IPS DF 19.7 (cell line): Measurements from ENCODE around the gene KLHL17.

Source experiments
- DNase-seq: peaks from one replicate; pipeline ENCODE4 v3.0.0-alpha.2; 2013; ENCODE audit warnings: low read depth, low spot score

The KLHL17 gene

DNA sequence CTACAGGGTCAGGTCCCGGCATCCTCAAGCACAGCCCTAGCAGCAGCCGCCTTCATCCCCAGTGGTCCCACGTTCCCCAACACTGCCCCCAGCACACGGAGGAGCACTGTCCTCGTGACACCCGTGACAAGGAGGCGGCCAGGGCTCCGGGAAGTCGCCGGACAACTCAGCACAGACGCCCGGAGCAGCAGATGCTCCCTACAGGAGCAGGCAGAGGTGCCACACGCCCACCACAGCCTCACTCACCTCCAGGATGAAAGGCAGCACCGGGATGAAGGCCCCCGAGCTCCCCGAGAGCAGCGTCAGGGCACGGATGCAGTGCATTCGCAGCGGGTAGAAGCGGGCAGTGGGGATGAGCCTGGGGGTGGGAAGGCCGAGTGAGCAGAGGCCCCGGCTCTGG is 9.5 kb upstream of the KLHL17 start:
- DNase-seq, result no peak

DNA sequence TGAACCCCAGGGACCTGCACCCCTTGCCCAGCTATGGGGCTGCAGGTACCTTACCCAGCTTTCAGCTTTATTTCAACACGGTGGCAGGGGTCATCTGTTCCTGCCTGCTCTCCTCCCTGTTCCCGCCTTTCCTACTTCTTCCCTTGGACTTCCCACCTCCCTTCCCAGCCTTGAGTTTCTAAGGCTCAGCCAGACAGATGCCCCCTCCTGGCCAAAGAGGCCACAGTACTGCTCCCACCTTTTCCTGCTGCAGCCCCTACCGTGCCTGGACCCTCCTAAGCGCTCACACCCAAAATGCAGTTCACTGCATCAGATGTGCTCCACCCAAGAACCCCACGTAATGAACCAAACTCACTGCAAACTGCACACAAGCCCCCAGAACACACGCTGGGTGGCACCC is 9.0 kb upstream of the KLHL17 start:
- DNase-seq, result no peak

DNA sequence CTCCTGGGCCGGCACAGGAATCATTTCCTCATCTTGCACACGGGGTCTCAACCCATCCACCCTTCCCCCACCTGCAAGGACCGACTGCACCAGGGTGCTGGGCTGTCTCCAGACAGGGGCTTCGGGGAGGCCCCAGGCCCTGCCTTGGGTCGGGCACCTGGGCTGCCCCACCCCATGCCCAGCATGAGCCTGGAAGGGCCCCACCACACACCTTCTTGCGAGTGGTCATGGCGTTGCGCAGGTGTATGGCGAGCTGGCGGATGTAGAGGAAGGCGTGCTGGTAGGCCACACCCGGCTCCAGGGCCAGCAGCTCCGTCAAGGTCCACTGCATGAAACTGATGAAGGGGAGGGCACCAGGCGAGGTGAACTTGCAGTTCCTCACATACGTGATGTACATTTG is 8.2 kb upstream of the KLHL17 start:
- no peak for DNase-seq

DNA sequence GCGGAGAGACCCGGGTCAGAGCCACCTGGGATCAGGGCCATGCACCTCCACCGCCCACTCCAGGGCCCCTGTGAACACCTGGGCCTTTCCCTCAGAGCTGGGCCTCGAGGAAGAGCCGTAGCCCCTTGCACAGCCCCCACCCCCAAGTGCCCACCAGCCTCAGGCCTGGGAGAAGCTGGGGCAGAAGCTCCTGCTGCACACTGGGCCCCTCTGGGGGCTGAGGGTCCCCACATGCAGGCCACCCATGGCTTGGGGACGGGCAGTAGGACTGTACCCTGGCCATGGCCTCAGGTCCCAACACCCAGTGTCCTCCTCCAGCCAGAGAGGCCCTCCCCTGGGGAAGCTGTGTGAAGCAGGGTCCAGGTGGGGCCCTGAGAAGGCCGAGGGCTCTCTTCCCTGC is 7.8 kb upstream of the KLHL17 start:
- DNase-seq, result no peak

DNA sequence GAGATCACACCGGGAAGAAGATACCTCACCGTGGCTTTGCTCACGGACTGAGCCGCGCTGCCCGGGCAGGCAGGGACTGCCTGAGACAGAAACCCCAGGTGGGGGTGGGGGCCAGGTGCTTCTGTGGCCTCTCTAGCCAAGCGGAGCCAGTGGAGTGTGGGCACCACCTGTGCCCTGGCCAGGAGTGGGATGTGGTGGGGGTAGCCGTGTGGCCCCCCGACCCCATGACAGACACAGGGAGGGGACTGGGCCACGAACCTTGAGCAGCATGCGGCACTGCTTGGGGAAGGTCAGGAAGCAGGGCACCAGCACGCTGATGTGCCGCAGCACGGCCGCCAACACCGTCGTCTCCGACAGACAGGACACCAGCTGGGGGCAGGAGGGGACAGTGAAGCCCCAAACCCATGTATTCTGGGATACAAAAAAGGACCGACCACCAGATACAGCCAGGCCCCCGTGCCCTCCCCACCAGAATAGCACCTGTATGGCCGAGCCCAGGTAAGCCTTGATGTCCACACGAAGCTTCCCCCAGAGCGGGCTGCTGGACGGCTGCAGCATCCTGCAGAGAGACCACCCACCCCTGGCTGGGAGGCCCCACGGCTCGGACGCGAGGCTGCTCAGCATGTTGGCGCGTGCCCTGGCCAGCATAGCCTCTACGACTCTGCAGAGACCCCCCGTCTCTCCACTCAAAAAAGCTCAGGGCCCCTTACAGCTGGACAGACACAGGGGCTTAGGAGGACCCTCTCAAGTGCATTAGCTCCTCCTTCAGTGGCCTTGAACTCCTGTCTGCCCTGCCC is 6.7 kb upstream of the KLHL17 start:
- no peak for DNase-seq

DNA sequence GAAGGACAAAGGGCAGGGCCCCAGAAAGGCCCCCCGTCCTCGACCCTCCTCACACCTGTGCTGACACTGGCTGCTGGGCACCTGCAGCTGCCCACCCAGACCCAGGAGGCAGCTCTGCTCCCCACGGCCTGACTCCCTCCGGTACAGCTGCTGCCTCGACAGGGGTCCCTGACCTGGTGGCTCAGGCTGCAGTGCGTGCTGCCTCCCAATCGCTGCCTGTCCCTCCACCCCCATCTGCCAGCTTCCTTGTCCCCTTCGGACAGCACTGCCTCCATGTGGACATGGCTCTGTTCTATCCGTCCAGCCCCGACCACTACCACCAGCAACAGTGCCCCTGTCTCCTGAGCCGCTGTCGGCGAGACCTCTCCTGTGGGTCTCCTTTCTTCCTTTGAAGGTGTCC is 5.5 kb upstream of the KLHL17 start:
- DNase-seq, result no peak

DNA sequence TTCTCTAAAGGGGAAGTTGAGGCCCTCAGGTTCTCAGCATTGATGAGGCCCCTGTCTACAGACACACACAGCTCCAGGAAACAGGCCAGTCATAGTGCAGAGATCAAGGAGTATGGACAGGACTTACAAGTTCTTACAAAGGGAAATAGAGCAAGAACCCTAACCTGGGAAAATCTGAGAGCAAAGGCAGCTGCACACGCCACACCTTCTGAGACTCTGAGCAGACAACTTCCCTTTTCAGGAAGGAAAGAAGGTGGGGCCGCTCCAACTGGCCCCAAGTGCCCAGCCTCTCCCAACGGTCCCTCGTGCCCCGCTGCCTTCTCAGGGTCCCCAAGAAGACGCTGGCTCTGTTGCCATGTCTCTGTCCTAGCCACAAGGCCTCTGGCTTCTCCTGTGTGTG is 4.9 kb upstream of the KLHL17 start:
- DNase-seq, result no peak

DNA sequence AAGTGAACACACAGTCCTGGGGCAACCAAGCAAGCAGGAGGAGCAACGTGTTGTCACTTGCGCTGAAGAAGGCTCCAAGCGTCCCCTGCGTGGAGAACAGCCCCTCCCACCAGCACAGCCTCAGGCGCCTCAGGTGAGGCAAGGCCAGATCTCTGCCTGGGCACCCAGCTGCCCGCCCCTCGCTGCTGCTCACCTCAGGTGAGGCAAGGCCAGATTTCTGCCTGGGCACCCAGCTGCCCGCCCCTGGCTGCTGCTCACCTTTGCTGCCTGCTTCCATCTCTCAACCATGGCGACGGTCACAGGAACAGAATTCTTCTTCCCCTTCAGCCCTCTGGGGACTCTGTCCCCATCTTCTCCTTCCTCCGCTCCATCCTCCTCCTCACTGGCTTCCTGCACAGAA is 3.7 kb upstream of the KLHL17 start:
- DNase-seq, result no peak

DNA sequence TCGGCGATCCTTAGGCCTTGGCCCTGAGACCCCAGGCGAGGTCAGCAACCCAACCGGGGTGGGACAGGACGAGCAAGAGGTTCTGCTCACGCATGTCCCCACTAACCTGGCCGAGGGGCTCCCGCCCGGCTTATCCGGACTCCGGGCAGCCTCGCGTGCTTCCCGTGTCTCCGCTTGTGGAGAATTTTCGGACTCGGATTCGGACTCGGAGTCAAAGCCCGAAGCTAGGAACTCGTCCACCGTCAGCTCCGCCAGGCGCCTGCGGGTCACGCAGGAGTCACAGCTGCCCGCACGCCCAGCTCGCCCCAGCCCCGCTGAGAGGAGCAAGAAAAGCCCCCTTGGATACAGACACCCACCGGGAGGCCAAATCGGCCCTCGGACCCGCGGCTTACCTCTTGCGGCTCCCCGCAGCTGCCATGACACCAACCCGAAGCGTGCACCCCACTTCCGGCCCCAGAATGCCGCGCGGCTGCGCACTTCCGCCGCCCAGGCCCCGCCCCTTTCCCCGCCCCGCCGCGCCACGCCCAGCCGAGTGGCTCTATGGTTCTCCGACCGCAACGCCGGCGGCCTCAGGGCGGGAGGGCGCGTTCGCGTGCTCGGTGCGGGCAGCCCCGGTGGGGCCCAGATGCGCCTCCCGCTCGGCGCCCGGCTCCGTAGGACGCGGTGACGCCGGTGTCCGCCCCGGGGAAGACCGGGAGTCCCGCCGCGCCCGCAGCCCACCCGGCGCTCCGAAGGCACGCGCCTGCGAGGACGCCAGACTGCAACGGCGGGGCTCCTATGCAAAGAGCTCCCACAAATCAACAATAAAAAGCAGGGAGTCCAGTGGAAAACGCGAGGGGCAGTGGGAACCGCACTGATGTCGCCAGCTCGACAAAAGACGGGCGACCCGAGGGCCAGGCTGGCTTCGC is 1.3 kb upstream of the KLHL17 start, which contains the start of gene NOC2L:
TSS of gene NOC2L (minus strand) at position 434 of the 908 bp plus-strand sequence. CDS start at position 418, 16 bp downstream.
- DNase-seq, result no peak

DNA sequence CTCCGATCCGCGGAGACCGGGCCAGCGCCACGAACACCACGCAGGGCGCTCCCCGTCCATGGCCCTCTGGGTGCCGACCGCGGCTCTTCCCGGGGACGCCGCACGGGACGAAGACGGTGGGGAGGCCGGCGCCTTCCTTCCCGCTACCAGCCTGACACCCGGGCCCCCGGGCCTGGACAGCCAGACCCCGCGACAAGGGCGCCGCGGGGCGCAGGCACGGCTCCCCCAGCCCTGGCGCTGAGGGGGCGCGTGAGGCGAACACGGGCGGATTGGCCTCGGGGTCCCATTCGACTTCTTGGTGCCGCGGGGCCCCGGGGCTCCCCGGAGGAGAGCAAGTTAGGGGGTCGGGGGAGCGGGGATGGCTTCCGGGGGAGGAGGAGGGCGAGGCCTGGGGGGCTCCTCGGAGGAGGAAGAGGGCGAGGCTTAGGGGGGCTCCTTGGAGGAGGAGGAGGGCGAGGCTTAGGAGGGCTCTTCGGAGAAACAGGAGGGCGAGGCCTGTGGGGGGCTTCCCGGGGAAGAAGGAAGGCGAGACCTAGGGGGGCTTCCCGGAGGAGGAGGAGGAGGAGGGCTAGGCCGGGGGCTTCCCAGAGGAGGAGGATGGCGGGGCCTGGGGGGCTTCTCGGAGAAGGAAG is 537 bp upstream of the KLHL17 start:
- DNase-seq, result no peak

DNA sequence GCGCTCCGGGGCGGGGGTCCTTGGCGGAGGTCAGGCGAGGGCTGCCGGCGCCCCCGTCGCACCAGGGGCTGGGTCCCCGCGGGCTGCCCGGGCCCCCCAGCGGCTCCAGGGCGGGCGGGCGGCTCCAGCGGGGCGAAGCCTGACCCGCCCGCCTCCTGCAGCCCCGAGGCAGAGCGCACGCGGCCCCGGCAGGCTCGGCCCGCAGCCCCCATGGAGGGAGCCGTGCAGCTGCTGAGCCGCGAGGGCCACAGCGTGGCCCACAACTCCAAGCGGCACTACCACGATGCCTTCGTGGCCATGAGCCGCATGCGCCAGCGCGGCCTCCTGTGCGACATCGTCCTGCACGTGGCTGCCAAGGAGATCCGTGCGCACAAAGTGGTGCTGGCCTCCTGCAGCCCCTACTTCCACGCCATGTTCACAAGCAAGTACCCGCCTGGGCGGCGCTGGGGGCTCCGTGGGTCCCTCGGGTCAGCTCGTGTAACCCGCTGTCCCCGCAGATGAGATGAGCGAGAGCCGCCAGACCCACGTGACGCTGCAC is 817 bp downstream of the KLHL17 start:
- DNase-seq, result no peak

DNA sequence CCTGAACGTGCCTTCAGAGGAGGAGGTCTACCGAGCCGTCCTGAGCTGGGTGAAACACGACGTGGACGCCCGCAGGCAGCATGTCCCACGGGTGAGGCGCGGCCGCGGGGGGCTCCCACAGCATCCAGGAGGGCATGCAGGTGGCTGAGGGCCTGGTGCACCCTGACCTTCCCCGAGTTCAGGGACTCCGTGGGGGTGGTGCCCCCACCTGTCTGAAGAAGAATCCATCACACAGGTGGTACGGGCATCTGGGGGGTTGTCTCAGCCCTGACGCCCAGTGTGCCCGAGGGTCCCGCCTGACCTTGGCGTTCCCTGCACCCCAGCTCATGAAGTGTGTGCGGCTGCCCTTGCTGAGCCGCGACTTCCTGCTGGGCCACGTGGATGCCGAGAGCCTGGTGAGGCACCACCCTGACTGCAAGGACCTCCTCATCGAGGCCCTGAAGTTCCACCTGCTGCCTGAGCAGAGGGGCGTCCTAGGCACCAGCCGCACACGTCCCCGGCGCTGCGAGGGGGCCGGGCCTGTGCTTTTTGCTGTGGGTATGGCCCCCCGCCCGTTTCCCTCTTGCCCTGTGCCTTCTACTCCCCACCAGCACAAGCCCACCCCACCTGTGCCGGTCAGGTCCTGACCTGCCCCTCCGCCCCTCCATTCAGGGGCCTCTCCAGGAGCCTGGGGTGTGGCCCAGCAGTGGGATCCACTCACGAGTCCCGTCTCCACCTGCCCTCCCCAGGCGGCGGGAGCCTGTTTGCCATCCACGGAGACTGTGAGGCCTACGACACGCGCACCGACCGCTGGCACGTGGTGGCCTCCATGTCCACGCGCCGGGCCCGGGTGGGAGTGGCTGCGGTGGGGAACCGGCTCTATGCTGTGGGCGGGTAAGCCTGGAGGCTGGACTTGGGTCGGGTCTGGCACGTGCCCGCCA is 2.3 kb downstream of the KLHL17 start:
- no peak for DNase-seq

DNA sequence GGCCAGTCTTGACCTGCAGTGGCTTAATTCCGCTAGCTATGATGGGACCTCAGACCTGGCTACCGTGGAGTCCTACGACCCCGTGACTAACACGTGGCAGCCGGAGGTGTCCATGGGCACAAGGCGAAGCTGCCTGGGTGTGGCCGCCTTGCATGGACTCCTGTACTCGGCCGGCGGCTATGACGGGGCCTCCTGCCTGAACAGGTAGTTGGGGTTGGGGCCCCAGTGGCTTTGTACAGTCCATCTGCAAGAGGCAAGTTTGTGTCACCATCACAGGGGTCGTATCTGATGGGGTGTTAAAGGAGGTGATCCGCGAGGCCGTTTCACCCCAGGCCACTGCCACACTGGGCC is 2.9 kb downstream of the KLHL17 start:
- DNase-seq, result no peak

DNA sequence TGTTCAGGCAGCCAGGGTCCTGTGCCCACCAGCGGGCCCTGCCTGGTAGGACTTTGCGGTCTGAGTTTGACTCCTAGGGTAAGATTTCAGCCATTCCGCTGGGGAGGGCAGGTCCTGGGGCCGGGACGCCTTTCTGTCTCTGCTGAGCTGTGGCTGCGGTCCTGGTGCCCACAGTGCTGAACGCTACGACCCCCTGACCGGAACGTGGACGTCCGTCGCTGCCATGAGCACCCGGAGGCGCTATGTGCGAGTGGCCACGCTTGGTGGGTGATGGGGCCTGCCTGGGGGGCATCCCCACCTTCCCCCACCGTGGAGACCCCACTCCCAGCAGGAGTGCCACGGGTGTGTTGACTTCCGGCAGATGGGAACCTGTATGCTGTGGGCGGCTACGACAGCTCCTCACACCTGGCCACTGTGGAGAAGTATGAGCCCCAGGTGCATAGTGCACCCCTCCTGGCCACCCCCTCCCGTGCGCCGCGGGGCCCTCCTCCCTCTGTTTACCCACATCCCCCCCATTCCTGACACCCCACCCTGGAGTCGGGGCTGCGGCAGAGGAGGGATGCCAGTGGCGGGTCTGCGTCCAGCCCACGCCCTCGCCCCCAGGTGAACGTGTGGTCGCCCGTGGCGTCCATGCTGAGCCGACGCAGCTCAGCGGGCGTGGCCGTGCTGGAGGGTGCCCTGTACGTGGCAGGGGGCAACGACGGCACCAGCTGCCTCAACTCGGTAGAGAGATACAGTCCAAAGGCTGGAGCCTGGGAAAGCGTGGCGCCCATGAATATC is 3.6 kb downstream of the KLHL17 start:
- DNase-seq, result no peak

DNA sequence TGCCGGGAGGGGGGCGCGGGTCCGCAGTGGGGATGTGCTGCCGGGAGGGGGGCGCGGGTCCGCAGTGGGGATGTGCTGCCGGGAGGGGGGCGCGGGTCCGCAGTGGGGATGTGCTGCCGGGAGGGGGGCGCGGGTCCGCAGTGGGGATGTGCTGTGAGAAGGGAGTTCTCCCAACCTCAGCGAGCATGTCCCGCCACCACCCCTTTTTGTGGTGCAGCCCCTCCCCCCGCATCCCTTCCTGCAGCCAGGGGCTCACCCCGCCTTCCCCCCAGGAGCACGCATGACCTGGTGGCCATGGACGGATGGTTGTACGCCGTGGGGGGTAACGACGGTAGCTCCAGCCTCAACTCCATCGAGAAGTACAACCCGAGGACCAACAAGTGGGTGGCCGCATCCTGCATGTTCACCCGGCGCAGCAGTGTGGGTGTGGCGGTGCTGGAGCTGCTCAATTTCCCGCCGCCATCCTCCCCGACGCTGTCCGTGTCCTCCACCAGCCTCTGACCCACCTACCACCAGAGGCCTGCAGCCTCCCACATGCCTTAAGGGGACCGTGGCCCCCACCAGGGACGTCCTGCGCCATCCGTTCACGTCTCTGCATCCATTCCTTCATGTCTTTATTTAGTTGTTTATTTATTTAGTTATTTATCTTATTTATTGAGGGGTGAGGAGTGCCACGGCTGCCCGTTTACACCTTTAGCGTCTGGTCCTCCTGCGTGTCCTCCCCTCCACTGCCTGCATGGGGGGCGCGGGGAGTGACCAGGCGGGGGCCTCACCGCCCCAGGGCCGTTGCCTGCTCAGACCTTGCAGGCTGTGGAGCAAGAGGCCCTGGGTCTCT is 4.5 kb downstream of the KLHL17 start:
- no peak for DNase-seq

DNA sequence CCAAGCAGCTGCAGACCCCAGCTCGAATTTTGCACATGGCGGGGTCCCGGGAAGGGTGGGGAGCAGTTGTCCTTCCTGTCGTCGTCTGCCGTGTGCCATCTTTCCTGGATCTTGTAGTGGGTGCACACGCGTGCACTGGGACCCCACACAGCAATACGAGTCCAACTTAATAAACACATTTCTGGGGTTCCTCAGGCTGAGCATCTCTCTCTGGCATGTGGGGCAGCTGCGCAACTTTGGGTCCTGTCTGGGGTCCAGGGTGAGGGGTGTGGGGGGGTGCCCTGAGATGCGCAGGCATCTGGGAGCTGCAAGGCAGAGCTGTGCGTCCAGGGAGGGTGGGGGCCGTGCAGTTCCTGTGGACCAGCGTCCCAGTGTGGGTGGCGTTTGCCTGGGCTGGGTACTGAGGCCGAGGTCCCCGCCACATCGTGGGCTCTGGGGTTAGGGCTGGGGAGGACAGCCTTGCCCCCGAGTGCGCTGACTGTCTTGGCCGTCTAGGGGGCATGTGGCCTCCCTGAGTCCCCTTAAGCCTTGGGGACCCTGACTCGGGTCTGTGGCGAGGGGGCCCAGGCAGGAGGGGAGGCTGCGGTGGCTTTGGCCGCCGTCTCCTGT is 5.2 kb downstream of the KLHL17 start:
- no peak for DNase-seq

DNA sequence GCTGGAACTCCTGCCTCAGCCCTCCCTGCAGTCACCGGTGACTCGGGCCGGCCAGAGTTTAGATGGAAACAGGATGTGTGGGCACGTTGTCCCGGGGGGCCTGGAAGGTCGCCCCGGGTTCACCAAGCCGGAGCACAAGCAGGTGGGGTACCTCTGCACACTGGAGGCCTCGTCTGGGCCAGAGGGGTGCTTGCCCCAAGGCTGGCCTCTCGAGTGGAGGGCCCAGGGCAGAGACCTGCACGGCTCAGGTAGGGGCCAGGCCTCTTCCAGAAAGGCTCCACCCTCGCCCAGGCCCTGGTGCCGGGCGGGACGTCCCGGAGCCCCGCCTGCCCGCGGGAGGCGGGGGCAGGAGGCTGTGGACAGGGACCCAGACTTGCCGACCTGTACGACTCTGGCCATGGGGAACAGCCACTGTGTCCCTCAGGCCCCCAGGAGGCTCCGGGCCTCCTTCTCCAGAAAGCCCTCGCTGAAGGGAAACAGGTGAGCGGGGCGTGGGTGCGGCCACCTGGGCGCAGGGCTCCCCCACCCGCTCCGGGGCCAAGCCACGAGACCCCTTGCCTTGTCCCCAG is 5.8 kb downstream of the KLHL17 start, which contains the start of gene PLEKHN1:
TSS of gene PLEKHN1 (plus strand) at position 348 of the 569 bp plus-strand sequence. CDS start at position 398, 50 bp downstream.
- DNase-seq, result no peak

DNA sequence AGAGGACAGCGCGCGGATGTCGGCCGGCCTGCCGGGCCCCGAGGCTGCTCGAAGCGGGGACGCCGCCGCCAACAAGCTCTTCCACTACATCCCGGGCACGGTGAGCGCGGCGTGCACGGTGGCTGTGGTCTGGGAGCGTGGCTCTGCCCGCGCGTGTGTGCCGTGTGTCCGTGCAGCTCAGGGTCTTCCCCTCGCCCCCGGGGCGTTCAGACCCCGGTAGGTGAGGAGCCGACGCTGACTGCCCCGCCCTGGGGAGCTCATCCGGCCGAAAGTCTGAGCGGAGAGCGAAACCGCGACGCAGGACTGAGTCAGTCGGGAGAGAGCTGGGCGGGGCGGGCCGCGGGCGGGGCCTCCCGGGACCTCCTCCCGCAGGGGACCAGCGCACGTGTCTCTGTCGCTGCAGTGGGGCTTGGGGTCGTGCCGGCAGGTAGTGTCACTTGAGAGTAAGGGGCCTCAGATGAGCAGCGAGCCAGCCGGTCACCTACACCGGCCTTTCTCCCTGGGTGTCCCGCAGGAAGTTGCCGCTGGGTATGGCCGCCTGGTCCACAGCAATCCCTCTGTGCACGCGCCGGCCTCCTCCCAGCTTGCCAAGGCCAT is 6.4 kb downstream of the KLHL17 start:
- DNase-seq, result no peak
